ENCODE results near the gene LFNG. TPM values are rescaled to one million over a fixed set of nuclear protein-coding genes. Genes with fewer than 3 reads are reported as not detected.

Gene LFNG
- total RNA-seq, 2 donors from 2014 or later = 61.4 to 105 TPM

- no peaks in the 10 kb centered on the region for H3K9me3 ChIP-seq
- H3K4me1 ChIP-seq = no peaks in the 10 kb centered on the region
- H3K36me3 ChIP-seq = no peaks in the 10 kb centered on the region
- TF ChIP-seq, protein P1, sequence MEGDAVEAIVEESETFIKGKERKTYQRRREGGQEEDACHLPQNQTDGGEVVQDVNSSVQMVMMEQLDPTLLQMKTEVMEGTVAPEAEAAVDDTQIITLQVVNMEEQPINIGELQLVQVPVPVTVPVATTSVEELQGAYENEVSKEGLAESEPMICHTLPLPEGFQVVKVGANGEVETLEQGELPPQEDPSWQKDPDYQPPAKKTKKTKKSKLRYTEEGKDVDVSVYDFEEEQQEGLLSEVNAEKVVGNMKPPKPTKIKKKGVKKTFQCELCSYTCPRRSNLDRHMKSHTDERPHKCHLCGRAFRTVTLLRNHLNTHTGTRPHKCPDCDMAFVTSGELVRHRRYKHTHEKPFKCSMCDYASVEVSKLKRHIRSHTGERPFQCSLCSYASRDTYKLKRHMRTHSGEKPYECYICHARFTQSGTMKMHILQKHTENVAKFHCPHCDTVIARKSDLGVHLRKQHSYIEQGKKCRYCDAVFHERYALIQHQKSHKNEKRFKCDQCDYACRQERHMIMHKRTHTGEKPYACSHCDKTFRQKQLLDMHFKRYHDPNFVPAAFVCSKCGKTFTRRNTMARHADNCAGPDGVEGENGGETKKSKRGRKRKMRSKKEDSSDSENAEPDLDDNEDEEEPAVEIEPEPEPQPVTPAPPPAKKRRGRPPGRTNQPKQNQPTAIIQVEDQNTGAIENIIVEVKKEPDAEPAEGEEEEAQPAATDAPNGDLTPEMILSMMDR (IDR thresholded peaks at IDR 0.05) = no peak
- no peak overlapping the region for H3K4me3 ChIP-seq
- no peak for DNase-seq
- intact Hi-C loops (cut with DNase I) = no loop called here
- H3K27me3 ChIP-seq = no peaks in the 10 kb centered on the region
- H3K27ac ChIP-seq = no peak overlapping the region
- H3K9ac ChIP-seq (ENCODE audit: low read depth in 2 of 2, low read length in 2 of 2) = no peak overlapping the region
Measured at GRCh38 chr7:2541291-2542010, 21.9 kb downstream of the LFNG start.

GRCh38 chr7:2542011-2542915, 22.7 kb downstream of the LFNG start:
- H3K9me3 ChIP-seq = no peaks in the 10 kb centered on the region
- no peak overlapping the region for H3K27ac ChIP-seq
- no peak for DNase-seq
- no peak overlapping the region for H3K4me3 ChIP-seq
- TF ChIP-seq, protein P1 (IDR thresholded peaks at IDR 0.05) = no peak
- H3K4me1 ChIP-seq = no peaks in the 10 kb centered on the region
- no peak overlapping the region for H3K9ac ChIP-seq (ENCODE audit: low read depth in 2 of 2, low read length in 2 of 2)
- no peaks in the 10 kb centered on the region for H3K27me3 ChIP-seq
- intact Hi-C loops (cut with DNase I) = no loop called here
- no peaks in the 10 kb centered on the region for H3K36me3 ChIP-seq

DNA sequence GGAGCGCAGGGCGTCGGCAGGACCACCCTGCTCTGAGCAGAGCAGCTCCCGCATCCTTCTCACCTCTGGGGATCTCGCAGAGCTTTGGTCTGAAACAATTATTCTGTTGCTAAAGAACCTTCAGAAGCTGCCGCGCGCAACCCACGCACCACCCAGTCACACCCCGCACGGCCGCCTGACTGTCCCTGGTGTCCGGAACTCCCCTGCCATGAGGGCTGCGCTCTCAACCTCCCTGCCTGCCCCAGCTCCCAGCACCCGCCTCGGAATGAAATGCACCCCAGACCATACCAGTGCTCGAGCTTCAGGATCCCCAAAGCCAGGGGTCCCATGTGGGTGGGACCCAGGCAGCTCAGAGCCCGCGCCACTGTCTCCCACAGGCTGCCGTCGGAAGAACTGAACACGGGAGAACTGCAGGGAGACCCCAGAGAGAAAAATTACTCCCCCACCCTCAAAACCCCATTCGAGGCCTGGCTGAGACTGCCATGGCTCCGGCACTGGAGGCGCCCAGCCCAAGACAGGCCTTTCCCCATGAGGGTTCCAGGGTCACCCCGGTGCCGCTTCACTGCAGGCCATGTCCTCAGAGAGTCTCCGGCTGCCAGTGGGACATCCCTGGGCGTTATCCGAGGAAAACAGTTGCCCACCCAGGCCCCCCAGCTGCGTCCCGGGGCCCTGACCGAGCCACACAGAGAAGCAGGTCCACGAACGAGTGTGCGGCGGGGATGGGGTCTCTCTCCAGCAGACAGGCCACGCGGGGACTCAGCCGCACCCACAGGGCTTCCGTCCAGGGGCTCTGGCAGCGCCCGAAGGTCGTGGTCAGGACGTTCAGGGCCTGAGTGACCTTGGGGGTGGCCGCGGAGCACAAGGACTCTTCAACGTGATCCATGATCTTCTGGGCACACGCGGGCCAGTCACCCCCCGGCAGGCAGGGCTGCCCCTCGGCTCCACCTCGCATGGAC, 23.6 kb downstream of the LFNG start:
- TF ChIP-seq, protein P1 (IDR thresholded peaks at IDR 0.05) = no peak
- Histone ChIP-seq H3K4me3 (no peak overlapping the region), H3K4me1 (no peaks in the 10 kb centered on the region), H3K9me3 (no peaks in the 10 kb centered on the region), H3K36me3 (no peaks in the 10 kb centered on the region), H3K27me3 (no peaks in the 10 kb centered on the region), H3K27ac (no peak overlapping the region), H3K9ac (ENCODE audit: low read depth in 2 of 2, low read length in 2 of 2) (no peak overlapping the region)
- no peak for DNase-seq
- intact Hi-C loops (cut with DNase I) = no loop called here

DNA sequence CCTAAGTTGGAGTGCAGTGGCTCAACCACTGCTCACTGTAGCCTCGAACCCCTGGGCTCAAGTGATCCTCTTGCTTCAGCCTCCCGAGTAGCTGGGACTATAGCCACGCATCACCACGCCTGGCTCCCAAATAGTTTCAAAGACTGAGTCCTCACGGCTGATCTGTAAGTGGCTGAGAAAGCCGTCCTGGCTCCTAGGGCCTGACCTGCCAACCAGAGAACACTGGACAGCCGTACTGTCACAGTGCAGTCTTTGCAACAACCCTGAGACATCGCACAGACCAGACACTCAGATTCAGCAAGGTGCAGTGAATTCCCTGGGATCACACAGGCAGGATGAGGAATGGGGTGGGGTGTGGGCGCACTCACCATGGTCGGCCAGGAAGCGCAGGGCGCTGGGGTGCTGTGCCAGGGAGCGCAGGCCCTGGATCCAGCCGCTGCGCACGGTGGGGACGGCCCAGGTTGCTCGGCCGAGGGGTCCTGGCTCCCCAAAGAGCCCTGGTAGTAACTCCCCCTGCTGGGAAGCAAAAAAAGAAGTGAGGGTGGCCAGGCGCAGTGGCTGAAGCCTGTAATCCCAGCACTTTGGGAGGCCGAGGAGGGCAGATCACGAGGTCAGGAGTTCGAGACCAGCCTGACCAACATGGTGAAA, 25.1 kb downstream of the LFNG start:
- Histone ChIP-seq H3K9ac (ENCODE audit: low read depth in 2 of 2, low read length in 2 of 2) (no peak overlapping the region), H3K9me3 (no peaks in the 10 kb centered on the region), H3K27ac (no peak overlapping the region), H3K36me3 (no peaks in the 10 kb centered on the region), H3K4me3 (no peak overlapping the region), H3K27me3 (no peaks in the 10 kb centered on the region), H3K4me1 (no peaks in the 10 kb centered on the region)
- TF ChIP-seq, protein P1 (IDR thresholded peaks at IDR 0.05) = no peak
- intact Hi-C loops (cut with DNase I) = no loop called here
- DNase-seq = no peak
